Frontal cortex (tissue), 4 donors: ENCODE results near the gene WDR26. TPM values are rescaled to one million over a fixed set of nuclear protein-coding genes. Genes with fewer than 3 reads are reported as not detected.
"Not testable (repeated sequence)": the region's sequence is repeated elsewhere in the genome, so short reads cannot be mapped to it uniquely, and the experiment has no call there.

Experiments used
- DNase-seq, 2 donors: peaks; one replicate each; pipeline ENCODE4 v3.0.0; 2012; ENCODE audit warnings: low spot score in 2 of 2
- FAIRE-seq: peaks from 2 replicates; lab custom pipeline; 2012; peaks lifted over from hg19 to GRCh38; lab: Jason Lieb, UNC
- total RNA-seq: library from RNA; depleted of rRNA; stranded (reverse); fragments of >200 nt; gene quantifications from one replicate; pipeline ENCODE4 v1.2.3, GENCODE V29; 2014
- donor health status: control.
- donor health status: control.
- donor health status: control.

WDR26 gene
- total RNA-seq: 58.7 TPM

DNA sequence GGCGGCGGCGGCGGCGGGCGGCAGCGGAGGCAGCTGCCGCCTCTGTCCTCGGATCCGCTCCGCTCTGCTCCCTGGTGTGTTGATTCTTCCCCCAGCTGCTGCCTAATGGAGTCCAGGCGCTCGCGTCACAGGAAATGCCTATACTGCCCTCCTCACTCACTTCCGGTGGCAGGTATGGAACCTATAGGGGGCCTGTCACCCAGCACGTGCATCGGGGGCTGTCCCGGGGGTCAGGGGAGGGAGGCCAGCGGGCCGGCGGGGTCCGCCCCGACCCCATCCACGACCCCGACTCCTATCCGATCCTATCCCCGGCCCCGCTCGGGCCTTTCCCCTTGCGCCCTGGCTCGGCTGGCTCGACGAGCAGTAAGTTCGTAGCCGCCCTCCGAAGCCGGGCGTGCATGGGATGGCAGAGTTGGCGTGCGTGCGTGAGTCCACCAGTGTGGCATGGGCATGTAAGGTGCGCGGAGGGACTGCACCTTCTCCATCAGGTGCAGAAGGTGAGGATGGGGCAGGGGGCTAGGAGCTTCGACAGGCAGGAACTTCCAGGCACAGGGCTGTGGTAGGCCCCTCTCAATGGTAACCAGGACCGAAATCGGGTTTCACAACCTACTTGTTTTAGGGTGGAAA, at the start of gene WDR26:
WDR26 (minus strand) TSS at position 107 of the 627 bp plus-strand sequence.
- DNase-seq (peak; percentile 86 to 90), FAIRE-seq (no peak)

DNA sequence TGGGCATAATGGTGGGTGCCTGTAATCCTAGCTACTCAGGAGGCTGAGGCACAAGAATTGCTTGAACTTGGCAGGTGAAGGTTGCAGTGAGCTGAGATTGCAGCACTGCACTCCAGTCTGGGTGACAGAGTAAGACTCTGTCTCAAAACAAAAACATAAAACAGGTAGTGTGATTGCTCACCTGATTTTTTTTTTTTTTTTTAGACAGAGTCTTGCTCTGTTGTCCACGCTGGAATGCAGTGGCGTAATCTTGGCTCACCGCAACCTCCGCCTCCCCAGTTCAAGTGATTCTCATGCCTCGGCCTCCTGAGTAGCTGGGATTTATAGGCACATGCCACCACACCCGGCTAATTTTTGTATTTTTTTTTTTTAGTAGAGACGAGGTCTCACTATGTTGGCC, 48.6 kb upstream of the WDR26 start:
- DNase-seq, FAIRE-seq: not testable (repeated sequence)

DNA sequence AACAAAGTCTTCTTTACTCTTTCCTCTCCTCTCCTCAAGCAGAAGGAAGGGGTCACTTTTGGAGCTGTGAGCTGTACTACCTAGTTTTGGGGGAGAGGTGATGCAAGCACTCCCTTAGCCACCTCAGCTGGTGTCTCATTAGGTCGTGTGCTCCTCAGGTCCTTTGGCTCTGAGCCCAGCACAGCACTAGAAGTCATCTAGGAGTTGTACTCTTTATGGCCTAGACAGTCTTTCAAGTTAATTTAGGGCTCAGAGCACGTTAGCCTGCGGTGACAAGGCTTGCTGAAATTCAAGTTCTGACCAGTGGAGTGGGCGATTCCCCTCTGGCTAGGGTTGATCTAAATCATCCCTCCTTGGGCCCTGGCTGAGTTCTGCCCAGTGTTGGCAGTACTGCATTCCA, 48.0 kb upstream of the WDR26 start:
- FAIRE-seq: no peak
- no peak for DNase-seq

DNA sequence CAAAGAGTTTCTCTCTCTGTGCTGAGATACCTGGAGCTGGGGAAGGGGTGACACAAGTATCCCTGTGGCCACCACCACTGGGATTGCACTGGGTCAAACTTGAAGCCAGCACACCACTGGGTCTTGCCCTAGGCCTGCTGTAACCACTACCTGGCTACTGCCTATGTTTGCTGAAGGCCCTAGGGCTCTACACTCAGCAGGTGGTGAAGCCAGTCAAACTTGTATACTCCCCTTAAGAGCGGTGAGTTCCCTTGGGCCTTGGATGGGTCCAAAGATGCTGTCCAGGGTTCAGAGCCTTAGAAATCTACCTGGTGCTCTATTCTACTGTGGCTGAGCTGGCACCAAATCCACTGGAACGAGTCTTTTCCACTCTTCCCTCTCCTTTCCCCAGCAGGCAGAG, 47.0 kb upstream of the WDR26 start:
- no peak for FAIRE-seq
- DNase-seq: no peak

DNA sequence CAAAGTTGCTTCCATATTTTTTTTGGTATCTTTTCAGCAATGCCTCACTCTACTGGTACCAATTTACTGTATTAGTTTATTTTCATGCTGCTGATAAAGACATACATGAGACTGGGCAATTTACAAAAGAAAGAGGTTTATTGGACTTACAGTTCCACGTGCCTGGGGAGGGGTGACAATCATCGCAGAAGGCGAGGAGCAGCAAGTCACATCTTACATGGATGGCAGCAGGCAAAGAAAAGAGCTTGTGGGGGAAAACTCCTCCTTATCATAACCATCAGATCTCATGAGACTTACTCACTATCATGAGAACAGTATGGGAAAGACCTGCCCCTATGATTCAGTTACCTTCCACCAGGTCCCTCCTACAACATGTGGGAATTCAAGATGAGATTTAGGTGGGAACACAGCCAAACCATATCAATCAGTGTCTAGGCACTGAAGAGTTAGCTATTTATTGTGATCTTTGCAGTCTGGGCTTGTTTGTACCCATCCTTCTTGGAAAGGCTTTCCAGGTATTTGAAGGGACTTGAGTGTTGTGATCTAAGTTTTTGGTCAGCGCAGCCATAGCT, 46.4 kb upstream of the WDR26 start:
- not testable (repeated sequence) for FAIRE-seq

DNA sequence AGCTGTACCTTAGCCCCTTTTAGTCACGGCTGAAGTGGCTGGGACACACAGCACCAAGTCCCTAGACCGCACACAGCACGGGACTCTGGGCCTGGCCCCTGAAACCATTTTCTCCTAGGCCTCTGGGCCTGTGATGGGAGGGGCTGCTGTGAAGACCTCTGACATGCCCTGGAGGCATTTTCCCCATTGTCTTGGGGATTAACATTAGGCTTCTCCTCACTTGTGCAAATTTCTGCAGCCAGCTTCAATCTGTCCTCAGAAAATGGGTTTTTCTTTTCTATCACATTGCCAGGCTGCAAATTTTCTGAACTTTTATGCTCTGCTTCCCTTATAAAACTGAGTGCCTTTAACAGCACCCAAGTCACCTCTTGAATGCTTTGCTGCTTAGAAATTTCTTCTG, 45.6 kb upstream of the WDR26 start:
- not testable (repeated sequence) for FAIRE-seq, DNase-seq

More for the DNA sequence above, 46.4 kb upstream of the WDR26 start:
- DNase-seq: not testable (repeated sequence)

DNA sequence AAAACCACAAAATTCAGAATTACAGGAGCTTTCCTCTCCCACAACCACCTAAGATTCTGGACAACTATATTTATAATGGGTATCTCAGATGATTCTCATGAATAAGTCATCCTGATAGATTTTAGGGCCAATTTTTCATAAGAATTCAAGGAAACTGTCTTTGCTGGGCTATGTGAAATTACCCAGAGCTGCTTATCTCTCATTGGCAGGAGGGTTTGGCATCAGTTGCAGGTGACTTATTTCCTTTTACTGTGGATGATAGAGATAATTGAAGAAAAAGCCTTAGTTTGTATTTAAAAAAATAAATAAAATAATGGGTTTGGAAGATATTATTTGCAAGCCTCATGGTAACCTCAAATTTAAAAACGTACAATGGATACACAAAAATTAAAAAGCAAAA, 38.2 kb upstream of the WDR26 start:
- DNase-seq (no peak), FAIRE-seq (no peak)

DNA sequence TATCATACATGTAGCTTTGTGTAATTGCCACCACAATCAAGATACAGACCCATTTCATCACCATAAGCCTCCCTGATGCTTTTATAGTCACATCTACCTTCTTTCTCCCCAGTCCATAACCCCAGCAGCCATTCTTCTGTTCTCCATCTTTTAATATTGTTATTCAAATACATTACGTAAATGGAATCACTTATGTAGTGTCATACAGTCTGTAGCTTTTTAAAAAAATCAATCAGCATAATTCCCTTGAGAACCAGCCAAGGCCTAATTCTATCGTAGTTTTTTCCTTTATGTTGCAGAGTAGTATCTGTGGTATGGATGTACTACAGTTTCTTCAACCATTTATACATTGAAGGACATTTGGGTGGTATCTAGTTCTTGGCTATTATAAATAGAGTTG, 31.6 kb upstream of the WDR26 start:
- DNase-seq (no peak), FAIRE-seq (no peak)

DNA sequence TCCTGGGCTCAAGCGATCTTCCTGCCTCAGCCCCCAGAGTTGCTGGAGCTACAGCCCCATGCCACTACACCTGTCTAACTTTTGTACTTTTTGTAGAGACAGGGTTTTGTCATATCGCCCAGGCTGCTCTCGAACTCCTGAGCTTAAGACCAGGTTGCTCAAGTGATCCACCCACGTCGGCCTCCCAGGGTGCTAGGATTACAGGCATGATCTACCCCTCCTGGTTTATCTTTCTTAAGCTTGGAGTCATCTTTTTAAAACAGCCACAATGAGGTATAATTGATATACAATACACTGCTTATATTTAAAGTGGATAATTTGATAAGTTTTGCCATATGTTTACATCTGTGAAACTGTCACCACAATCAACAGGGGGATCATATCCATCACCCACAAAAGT, 25.4 kb upstream of the WDR26 start:
- DNase-seq (no peak), FAIRE-seq (no peak)

DNA sequence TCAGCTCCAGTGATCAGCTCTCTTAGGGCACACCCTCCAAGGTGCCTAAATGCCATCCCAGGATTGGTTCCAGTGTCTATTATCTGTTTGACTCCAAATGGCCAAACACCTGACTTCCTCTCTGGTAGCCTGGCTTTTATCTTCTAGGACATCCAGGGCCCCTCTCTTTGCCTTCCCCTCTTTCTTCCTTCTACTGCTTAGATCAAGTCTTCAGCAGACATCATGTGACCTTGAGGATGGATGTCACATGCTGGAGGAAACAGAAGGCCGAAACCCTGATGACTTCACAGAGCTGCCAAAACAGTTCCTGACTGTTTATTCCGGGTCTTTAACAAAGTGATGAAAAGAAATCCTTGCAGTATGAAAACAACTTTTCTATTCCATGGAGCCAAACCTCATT, 24.4 kb upstream of the WDR26 start:
- no peak for DNase-seq
- no peak for FAIRE-seq

DNA sequence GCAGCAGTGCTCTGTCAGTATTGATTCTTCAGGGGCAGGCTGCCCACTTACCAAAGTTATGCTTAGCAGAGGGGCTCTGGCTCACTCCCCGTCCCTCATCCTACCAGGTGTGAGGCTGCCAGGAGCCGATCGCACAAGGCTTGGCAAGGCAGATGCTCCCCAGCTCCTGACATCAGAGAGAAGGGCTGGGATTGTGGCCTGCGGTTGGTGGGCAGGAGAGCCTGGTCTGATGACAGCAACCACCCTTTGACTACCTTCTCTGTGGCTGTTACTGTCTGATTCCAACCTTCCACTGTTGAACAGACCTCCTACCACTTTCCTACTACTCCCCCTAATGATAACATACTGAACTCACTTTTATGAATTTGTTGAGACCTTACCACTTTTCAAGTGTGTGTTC, 23.7 kb upstream of the WDR26 start:
- no peak for FAIRE-seq
- DNase-seq: no peak

DNA sequence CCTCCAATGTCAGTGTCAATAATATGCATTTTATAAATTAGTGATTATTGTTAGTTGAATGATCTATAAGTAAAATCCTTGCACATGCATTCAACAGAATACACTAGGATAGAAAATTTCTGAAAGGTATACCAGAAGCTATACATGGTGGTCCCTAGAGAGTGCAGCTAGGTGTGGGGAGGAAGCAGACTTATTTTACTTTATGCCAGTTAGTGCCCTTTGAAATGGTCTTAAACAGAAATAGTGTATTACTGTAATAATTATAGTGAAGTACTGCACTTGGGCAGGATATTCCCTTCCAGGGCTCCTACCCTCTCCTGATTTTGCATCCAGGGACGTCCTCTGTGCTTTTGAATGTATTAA, 23.2 kb upstream of the WDR26 start:
- no peak for DNase-seq
- FAIRE-seq: no peak

DNA sequence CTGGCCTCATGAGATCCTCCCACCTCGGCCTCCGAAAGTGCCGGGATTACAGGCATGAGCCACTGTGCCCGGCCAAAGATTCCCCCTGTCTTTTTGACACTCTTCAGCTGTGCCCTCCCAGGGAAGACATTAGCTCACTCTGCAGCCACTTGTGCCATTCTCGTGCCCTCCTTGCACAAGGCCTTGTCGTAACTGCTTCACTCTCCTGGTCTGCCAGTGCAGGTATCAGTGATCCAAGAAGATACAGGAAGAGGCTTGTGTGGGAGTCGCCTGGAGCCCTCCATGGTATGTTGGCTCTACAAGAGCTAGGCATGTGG, 22.0 kb upstream of the WDR26 start:
- DNase-seq (no peak), FAIRE-seq (no peak)

DNA sequence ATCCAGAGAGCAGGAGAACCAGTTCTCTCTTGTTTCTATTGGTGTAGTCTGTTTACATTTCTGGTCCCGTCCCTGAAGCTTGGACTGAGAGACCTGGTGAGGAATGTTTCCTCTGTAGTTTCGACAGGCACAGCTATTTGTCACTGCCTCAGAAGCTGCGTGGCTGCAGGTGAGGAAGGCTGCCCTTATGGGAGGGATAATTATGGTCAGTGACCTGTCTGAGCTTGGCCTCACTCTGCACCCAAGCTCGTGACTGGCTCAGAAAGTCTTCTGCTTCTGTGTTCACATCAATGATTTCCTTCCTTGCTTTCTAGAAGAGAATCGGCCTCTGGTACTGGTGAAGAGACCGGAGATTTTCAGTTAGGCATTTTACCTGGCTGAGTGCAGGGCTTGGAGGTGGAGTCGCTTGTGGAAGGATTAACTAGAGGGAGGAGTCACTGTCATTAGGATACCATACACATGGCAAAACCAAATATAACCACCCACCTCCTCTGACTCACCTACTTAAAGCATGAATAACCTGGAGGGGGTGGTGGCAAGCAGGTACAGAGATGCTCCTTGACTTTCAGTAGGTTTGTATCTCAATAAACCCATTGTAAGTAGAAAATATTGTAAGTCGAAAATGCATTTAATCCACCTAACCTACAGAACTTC, 19.9 kb upstream of the WDR26 start:
- FAIRE-seq: no peak

DNA sequence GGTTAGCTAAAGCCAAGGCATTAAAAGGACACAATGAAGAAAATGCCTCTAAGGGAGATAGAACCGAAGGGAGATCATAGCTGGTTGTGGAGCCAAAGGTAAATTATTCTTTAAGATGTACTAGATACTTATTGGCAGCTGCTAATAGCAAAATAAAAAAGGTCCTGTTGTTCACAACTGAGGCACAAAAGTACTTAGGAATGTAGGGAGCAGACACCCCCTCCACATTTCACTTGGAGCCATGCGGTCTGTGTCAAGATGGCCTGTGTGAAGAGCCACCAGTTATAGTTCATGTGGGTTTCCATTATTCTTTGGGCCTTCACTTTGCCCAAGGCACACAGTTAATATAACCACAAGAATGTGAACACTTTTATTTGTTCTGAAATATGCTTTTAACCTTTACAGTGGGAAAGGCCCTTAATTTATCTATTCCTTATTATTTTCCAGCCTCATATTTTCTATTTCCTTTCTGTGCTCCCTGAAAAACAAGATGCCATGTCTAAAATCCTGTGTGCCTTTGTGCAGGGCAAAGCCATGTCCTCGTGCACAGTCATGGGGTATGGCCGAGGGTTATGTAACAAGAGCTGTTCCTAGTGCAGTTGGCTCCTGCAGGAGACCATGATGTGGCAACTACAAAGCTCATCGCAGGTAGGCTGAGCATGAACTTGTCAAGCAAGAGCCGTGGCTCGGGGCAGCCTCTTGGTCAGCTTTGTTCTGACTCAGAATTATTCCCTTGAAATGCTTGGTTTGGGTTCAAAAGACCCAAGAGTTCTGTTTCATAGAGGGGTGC, 16.2 kb upstream of the WDR26 start:
- DNase-seq: no peak
- FAIRE-seq: no peak

More for the DNA sequence above, 19.9 kb upstream of the WDR26 start:
- DNase-seq: no peak

DNA sequence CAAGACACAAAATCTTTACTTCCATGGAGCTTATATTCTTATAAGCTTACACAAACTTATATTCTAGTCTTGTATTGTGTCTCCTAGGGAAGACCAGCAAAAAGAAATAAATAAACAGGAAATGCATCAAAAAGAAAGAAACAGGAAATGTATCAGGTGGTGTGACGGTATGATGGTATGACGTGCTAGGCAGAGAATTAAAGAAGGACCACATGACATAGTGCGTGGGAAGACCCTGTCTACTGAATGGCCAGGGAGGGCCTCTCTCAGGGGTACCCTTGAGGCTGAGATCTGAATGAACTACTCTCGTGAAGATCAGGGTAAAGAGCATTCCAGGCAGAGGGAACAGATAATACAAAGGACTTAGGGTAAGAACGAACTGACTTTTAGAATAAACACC, 15.6 kb upstream of the WDR26 start:
- no peak for FAIRE-seq
- no peak for DNase-seq

DNA sequence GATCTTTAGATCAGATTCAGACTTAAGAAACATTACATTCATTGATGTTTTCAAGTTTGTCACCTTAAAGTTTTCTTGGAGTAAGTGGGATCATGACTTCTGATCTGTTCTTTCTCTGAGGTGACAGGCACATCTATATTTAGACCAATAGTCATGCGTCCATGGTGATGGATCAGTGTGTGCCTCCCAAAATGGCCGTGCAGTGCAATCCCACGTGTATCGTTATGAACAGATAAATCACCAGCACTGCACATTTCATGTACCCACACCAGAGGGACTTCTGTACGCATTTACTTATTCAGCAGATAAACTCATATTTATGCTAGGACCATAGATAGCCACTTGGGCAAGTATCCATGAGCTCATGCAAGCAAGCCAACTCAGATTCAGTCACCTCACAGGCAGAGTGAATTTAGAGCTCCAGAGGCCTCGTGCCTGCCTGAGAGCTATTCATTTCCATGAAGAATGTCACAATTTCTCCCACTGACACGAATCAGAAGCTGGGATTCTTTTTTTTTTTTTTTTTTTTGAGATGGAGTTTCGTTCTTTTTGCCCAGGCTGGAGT, 13.9 kb upstream of the WDR26 start:
- no peak for DNase-seq
- FAIRE-seq: no peak

DNA sequence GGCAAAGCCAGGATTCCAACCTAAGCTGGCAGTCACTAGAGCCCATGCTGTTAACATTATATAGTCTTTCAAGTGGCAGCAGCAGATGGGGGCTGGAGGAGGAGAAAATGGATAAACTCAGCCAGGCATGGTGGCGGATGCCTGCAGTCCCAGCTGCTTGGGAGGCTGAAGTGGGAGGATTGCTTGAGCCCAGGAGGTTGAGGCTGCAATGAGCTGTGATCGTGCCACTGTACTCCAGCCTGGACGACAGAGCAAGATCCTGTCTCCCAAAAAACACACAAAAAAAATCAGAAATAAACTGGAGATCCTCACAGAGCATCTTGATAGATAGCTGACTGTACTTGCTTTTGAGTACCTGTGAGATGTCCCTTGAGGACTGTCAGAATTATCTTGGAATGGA, 13.4 kb upstream of the WDR26 start:
- FAIRE-seq (no peak), DNase-seq (no peak)

DNA sequence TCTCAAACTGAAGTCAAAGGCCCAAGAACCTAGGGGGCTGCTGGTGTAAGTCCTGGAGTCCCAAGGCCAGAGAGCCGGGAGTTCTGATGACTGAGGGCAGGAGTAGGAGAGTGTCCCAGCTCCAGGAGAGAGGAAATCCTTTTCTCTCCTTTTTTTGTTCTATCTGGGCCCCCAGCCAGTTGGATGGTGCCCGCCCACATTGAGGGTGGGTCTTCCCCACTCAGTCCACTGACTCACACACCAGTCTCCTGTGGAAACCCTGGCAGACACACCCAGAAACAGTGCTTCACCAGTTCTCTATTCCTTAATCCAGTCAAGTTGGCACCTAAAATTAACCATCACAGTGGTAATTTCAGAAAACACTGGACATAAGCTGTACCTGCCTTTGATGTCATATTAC, 12.7 kb upstream of the WDR26 start:
- no peak for FAIRE-seq

DNA sequence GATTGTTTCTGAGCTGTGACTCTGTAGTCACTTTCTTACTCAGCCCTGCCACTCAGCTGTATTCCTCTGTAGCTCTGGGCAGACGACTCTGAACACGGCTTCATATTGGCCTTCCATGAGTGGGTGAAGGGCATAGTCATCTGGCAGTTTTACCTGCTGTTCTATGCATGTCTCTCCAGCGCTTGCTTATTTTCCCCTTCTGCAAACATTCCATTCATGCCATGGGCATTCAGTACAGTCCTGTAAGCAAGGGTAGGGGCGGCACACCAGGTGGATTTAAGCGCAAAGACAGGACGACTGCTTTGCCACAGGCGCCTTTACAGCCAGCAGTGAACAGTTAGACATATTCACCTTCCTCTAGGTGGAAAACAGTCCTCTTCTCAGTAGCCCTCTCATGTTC, 4.4 kb upstream of the WDR26 start:
- FAIRE-seq (no peak), DNase-seq (no peak)

More for the DNA sequence above, 12.7 kb upstream of the WDR26 start:
- DNase-seq: no peak

DNA sequence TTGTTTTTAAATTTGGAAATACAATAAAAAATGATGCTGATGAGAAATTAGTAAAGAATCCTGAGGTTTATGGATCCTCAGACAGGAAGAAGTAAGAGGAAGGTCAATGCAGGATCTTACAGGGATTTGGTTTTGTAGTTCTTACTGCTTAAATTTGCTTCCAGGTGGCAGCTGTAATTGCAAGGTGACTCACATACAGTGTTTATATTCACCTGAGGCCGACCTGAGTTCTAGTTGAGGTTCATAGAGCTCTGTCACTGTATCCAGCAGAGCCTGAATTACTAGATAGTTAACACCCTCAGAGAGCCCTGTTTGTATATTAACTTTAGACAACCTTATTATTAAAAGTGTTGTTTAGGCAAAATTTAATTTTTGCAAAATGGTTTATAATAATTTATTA, 1.4 kb upstream of the WDR26 start:
- FAIRE-seq (no peak), DNase-seq (no peak)
